Testis (tissue), 2 donors: ENCODE measurements around the gene DPP10.

ENCODE experiments used
- CTCF ChIP-seq, 3 experiments: fragments of 450-650 bp in 2 of 3; fragments of 200-600 bp in 1 of 3; sonication (generic) in 1 of 3; IDR thresholded peaks; one replicate each; pipeline ENCODE4 v1.5.1; 2016 to 2019; ENCODE audit warnings: antibody characterized with exemption in 3 of 3, mild to moderate bottlenecking in 2 of 3, moderate library complexity in 1 of 3
- POLR2A ChIP-seq: fragments of 450-650 bp; IDR thresholded peaks from one replicate; pipeline ENCODE4 v1.6.1; 2017; ENCODE audit warnings: antibody characterized with exemption, mild to moderate bottlenecking, moderate library complexity

DNA sequence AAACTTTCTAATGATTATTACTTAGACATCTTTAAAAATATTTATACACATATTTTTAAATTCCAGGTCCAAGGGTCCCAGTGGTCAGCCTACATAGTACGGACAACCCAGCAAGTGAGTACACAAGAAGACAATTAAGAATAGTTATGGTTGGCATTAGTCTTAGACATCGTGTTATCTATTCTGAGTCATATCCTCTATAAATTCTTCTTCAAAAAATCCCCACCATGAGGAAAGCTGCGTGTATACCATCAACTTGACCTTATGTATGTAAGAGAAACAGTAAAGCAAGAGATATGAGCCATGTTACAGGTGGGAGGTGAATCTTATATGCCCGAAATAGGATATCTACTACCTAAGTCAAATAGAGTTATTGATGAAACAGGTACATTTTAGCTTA lies 1339.8 kb downstream of the DPP10 start:
- no peak for TF ChIP-seq CTCF (IDR thresholded peaks at IDR 0.05)
- no peak for TF ChIP-seq POLR2A
